Ishikawa (cell line): ENCODE measurements around the gene ADGRL3.

Source experiments
- CEBPB ChIP-seq: IDR thresholded peaks from 2 replicates; pipeline ENCODE4 v1.6.1; 2012
- CREB1 ChIP-seq: IDR thresholded peaks from 2 replicates; pipeline ENCODE4 v1.6.1; 2012; ENCODE audit warnings: low read depth
- EGR1 ChIP-seq: IDR thresholded peaks from 2 replicates; pipeline ENCODE4 v1.6.1; 2012
- EP300 ChIP-seq: IDR thresholded peaks from 2 replicates; pipeline ENCODE4 v1.6.1; 2012; ENCODE audit warnings: borderline replicate concordance
- FOXM1 ChIP-seq: IDR thresholded peaks from 2 replicates; pipeline ENCODE4 v1.6.1; 2012; ENCODE audit warnings: low read depth, borderline replicate concordance
- MAX ChIP-seq: IDR thresholded peaks from 2 replicates; pipeline ENCODE4 v1.6.1; 2012
- NFIC ChIP-seq: IDR thresholded peaks from 2 replicates; pipeline ENCODE4 v1.6.1; 2012
- RAD21 ChIP-seq: IDR thresholded peaks from 2 replicates; pipeline ENCODE4 v1.6.1; 2012; ENCODE audit warnings: low read depth
- REST ChIP-seq: IDR thresholded peaks from 2 replicates; pipeline ENCODE4 v1.6.1; 2012; ENCODE audit warnings: low read depth, mild to moderate bottlenecking
- TAF1 ChIP-seq: IDR thresholded peaks from 2 replicates; pipeline ENCODE4 v1.6.1; 2012; ENCODE audit warnings: low read depth, mild to moderate bottlenecking
- TCF12 ChIP-seq: IDR thresholded peaks from 2 replicates; pipeline ENCODE4 v1.6.1; 2012; ENCODE audit warnings: low read depth
- TEAD4 ChIP-seq: IDR thresholded peaks from 2 replicates; pipeline ENCODE4 v1.6.1; 2012
- USF1 ChIP-seq: IDR thresholded peaks from 2 replicates; pipeline ENCODE4 v1.6.1; 2012
- YY1 ChIP-seq: IDR thresholded peaks from 2 replicates; pipeline ENCODE4 v1.6.1; 2012; ENCODE audit warnings: low read depth
- ZBTB7A ChIP-seq: IDR thresholded peaks from 2 replicates; pipeline ENCODE4 v1.6.1; 2012; ENCODE audit warnings: low read depth

Gene ADGRL3

GRCh38 chr4:61934198-61934597, 734.1 kb downstream of the ADGRL3 start:
- TF ChIP-seq TEAD4: no peak
- no peak for TF ChIP-seq NFIC
- TF ChIP-seq USF1: no peak
- no peak for TF ChIP-seq EP300
- TF ChIP-seq YY1: no peak
- no peak for TF ChIP-seq TCF12
- no peak for TF ChIP-seq MAX
- TF ChIP-seq CEBPB: no peak
- no peak for TF ChIP-seq ZBTB7A
- no peak for TF ChIP-seq RAD21

- TF ChIP-seq MAX (no peak), NFIC (no peak), REST (no peak), YY1 (no peak), CEBPB (no peak), EP300 (no peak), ZBTB7A (no peak), CREB1 (no peak), EGR1 (no peak), USF1 (no peak), RAD21 (no peak), FOXM1 (no peak), TAF1 (no peak), TEAD4 (no peak), TCF12 (no peak)
Measured at GRCh38 chr4:61938250-61938846, 738.2 kb downstream of the ADGRL3 start.

GRCh38 chr4:61950625-61951024, 750.5 kb downstream of the ADGRL3 start:
- TF ChIP-seq FOXM1: no peak
- no peak for TF ChIP-seq EGR1
- TF ChIP-seq YY1: no peak

- TF ChIP-seq EP300: no peak
- TF ChIP-seq NFIC: no peak
- no peak for TF ChIP-seq TEAD4
- no peak for TF ChIP-seq CREB1
- no peak for TF ChIP-seq ZBTB7A
Measured at GRCh38 chr4:61953386-61953785, 753.3 kb downstream of the ADGRL3 start.

- TF ChIP-seq TEAD4: no peak
- no peak for TF ChIP-seq NFIC
- no peak for TF ChIP-seq RAD21
- TF ChIP-seq TCF12: no peak
- TF ChIP-seq EGR1: no peak
- no peak for TF ChIP-seq USF1
- TF ChIP-seq ZBTB7A: no peak
- TF ChIP-seq EP300: no peak
- TF ChIP-seq REST: no peak
- TF ChIP-seq TAF1: no peak
- TF ChIP-seq CEBPB: no peak
- TF ChIP-seq MAX: no peak
- no peak for TF ChIP-seq CREB1
Measured at GRCh38 chr4:61958591-61958990, 758.5 kb downstream of the ADGRL3 start.

- TF ChIP-seq RAD21: no peak
- no peak for TF ChIP-seq CREB1
- no peak for TF ChIP-seq ZBTB7A
- no peak for TF ChIP-seq NFIC
- no peak for TF ChIP-seq TEAD4
- no peak for TF ChIP-seq YY1
- no peak for TF ChIP-seq TAF1
- no peak for TF ChIP-seq USF1
- TF ChIP-seq FOXM1: no peak
- no peak for TF ChIP-seq REST
- no peak for TF ChIP-seq EP300
- no peak for TF ChIP-seq EGR1
- TF ChIP-seq TCF12: no peak
Measured at GRCh38 chr4:61959087-61959486, 759.0 kb downstream of the ADGRL3 start.
